Peyer's patch (tissue), 4 donors: ENCODE results near the gene CHST15.

Source experiments
- CTCF ChIP-seq, 6 experiments: fragments of 450-650 bp in 4 of 6; fragments of 200-600 bp in 2 of 6; sonication (generic) in 1 of 6; IDR thresholded peaks; one replicate each; pipeline ENCODE4 v1.5.1; 2017 to 2019; ENCODE audit warnings: antibody characterized with exemption in 6 of 6, mild to moderate bottlenecking in 3 of 6, moderate library complexity in 1 of 6
- POLR2A ChIP-seq, 2 donors: fragments of 450-650 bp; IDR thresholded peaks; one replicate each; pipeline ENCODE4 v1.5.1; 2017; ENCODE audit warnings: antibody characterized with exemption in 2 of 2, mild to moderate bottlenecking in 2 of 2, moderate library complexity in 2 of 2

GRCh38 chr10:124049484-124049883, 43.9 kb downstream of the CHST15 start:
- TF ChIP-seq CTCF (IDR thresholded peaks at IDR 0.05) (no peak), POLR2A (IDR thresholded peaks at IDR 0.05) (no peak)
